ENCODE results near the gene NTPCR. TPM values are rescaled to one million over a fixed set of nuclear protein-coding genes. Genes with fewer than 3 reads are reported as not detected.

The NTPCR gene
- polyA plus RNA-seq, 3 donors: 62.4 to 78.4 (median 76.7) TPM

GRCh38 chr1:233005156-233005555, 54.7 kb downstream of the NTPCR start:
- no peak for DNase-seq (ENCODE audit: low read depth in 3 of 3, low spot score in 2 of 3)

GRCh38 chr1:233005703-233006102, 55.3 kb downstream of the NTPCR start:
- no peak for DNase-seq (ENCODE audit: low read depth in 3 of 3, low spot score in 2 of 3)

GRCh38 chr1:233006108-233006507, 55.7 kb downstream of the NTPCR start:
- no peak for DNase-seq (ENCODE audit: low read depth in 3 of 3, low spot score in 2 of 3)

GRCh38 chr1:233006541-233006973, 56.1 kb downstream of the NTPCR start:
- DNase-seq (ENCODE audit: low read depth in 3 of 3, low spot score in 2 of 3): no peak

GRCh38 chr1:233010146-233010545, 59.7 kb downstream of the NTPCR start:
- no peak for DNase-seq (ENCODE audit: low read depth in 3 of 3, low spot score in 2 of 3)

GRCh38 chr1:233012021-233012420, 61.6 kb downstream of the NTPCR start:
- DNase-seq (ENCODE audit: low read depth in 3 of 3, low spot score in 2 of 3): no peak

GRCh38 chr1:233015965-233016364, 65.6 kb downstream of the NTPCR start:
- DNase-seq (ENCODE audit: low read depth in 3 of 3, low spot score in 2 of 3): no peak

GRCh38 chr1:233016798-233017197, 66.4 kb downstream of the NTPCR start:
- no peak for DNase-seq (ENCODE audit: low read depth in 3 of 3, low spot score in 2 of 3)

GRCh38 chr1:233019083-233019482, 68.7 kb downstream of the NTPCR start:
- no peak for DNase-seq (ENCODE audit: low read depth in 3 of 3, low spot score in 2 of 3)

GRCh38 chr1:233019778-233020325, 69.4 kb downstream of the NTPCR start:
- DNase-seq (ENCODE audit: low read depth in 3 of 3, low spot score in 2 of 3): no peak

- DNase-seq (ENCODE audit: low read depth in 3 of 3, low spot score in 2 of 3): no peak
These were observed 70.0 kb downstream of the NTPCR start for GRCh38 chr1:233020426-233020825.

GRCh38 chr1:233022246-233022645, 71.8 kb downstream of the NTPCR start:
- DNase-seq (ENCODE audit: low read depth in 3 of 3, low spot score in 2 of 3): no peak

GRCh38 chr1:233024199-233024598, 73.8 kb downstream of the NTPCR start:
- DNase-seq (ENCODE audit: low read depth in 3 of 3, low spot score in 2 of 3): no peak

GRCh38 chr1:233025157-233025556, 74.7 kb downstream of the NTPCR start:
- no peak for DNase-seq (ENCODE audit: low read depth in 3 of 3, low spot score in 2 of 3)

GRCh38 chr1:233025567-233025966, 75.2 kb downstream of the NTPCR start:
- DNase-seq (ENCODE audit: low read depth in 3 of 3, low spot score in 2 of 3): no peak

GRCh38 chr1:233027046-233027445, 76.6 kb downstream of the NTPCR start:
- DNase-seq (ENCODE audit: low read depth in 3 of 3, low spot score in 2 of 3): no peak

- DNase-seq (ENCODE audit: low read depth in 3 of 3, low spot score in 2 of 3): no peak
These were observed 81.1 kb downstream of the NTPCR start for GRCh38 chr1:233031521-233031920.

- no peak for DNase-seq (ENCODE audit: low read depth in 3 of 3, low spot score in 2 of 3)
These were observed 82.5 kb downstream of the NTPCR start for GRCh38 chr1:233032916-233033315.

- no peak for DNase-seq (ENCODE audit: low read depth in 3 of 3, low spot score in 2 of 3)
These were observed 83.0 kb downstream of the NTPCR start for GRCh38 chr1:233033361-233033760.
